Measurements from ENCODE around the gene TMEM179. TPM values are rescaled to one million over a fixed set of nuclear protein-coding genes. Genes with fewer than 3 reads are reported as not detected.

The TMEM179 gene
- total and polyA plus RNA-seq, 2 of the 8 experiments (the other 6 are each of a cell fraction or from before 2014, with no cell fraction given), result 2.9 to 4.0 TPM

DNA sequence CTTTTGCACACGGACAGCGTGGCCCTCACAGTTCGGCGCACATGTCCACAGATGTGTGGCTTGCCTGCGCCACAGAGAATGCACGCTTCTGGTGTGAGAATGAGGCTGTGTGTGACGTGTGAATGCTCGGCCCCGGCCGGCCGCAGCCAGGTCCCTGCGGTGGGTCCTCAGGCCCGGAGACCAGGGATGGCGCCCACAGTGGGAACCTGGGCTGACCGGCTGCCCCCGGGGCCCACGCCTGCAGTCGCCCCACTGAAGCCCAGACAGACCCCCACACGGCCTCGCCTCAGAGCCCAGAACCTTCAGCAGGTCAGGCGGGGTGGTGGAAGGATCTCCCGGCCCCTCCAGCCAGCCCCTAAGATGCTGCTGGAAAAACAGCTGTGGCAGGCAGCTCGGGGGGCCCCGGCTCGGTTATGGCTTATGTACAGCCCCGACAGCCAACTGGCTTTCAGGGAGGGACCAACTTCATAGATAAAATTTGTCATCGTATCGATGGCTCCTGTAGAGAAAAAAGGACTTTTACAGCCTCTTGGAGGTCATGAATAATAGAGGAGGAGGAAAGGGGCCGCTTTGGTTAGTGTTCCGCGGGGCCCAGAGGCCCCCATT, 29.5 kb downstream of the TMEM179 start:
- FAIRE-seq, result no peak
- no peak overlapping the region for H2BK5ac ChIP-seq (ENCODE audit: low read depth, low read length)
- H4K8ac ChIP-seq (ENCODE audit: extremely low read depth, insufficient read depth, low read length), result peak overlapping the region; percentile 47; the same call in 1 of the 2 replicates
- no peak overlapping the region for H3K27ac ChIP-seq (ENCODE audit: low read depth, low read length)
- 89% methylated on average over 26 of the region's 31 CpGs; no CpG with 5 or more reads in 1 of the 2 experiments for WGBS, 2 experiments (ENCODE audit: extremely low coverage in 1 of 2, insufficient coverage in 1 of 2, insufficient read length in 1 of 2, insufficient replicate concordance in 2 of 2, low coverage in 1 of 2, low lambda C conversion rate in 2 of 2, missing lambda C conversion rate in 1 of 2)
- no peaks in the 10 kb centered on the region for H3K27me3 ChIP-seq (replicated peaks in 1 of 4; ENCODE audit: control insufficient read depth in 3 of 4, extremely low read depth in 1 of 4, insufficient read depth in 3 of 4, low read length in 3 of 4)
- no peak overlapping the region for H3K9ac ChIP-seq (replicated peaks in 1 of 4; ENCODE audit: extremely low read depth in 1 of 4, low read depth in 3 of 4, low read length in 3 of 4)
- H3K23ac ChIP-seq (ENCODE audit: insufficient read length), result no peak overlapping the region
- no peak overlapping the region for H4K91ac ChIP-seq (replicated peaks; ENCODE audit: insufficient read length, low read length)
- H3K79me1 ChIP-seq (ENCODE audit: low read depth, low read length), result no peaks in the 10 kb centered on the region
- no peak for DNase-seq (ENCODE audit: low read depth in 1 of 2, low spot score in 2 of 2)
- no peaks in the 10 kb centered on the region for H3K36me3 ChIP-seq (ENCODE audit: control insufficient read depth in 2 of 4, insufficient read depth in 4 of 4, low read length in 3 of 4)
- no peak overlapping the region for H3K14ac ChIP-seq (ENCODE audit: insufficient read length)
- H3K4me3 ChIP-seq (ENCODE audit: extremely low read depth in 1 of 4, insufficient read depth in 2 of 4, low read depth in 3 of 4, low read length in 4 of 4), result no peak overlapping the region
- H2AFZ ChIP-seq (ENCODE audit: low read length), result no peak overlapping the region
- H4K20me1 ChIP-seq (replicated peaks in 1 of 2; ENCODE audit: control insufficient read depth in 1 of 2, insufficient read depth in 2 of 2, low read length in 2 of 2), result no peaks in the 10 kb centered on the region
- no peak overlapping the region for H4K5ac ChIP-seq (ENCODE audit: insufficient read length, low read depth, low read length)
- no peak overlapping the region for H3K4me2 ChIP-seq (ENCODE audit: insufficient read depth in 1 of 2, low read depth in 2 of 2, low read length in 2 of 2)
- no peaks in the 10 kb centered on the region for H3K23me2 ChIP-seq (ENCODE audit: low read depth, low read length)
- no peaks in the 10 kb centered on the region for H3K79me2 ChIP-seq (ENCODE audit: control insufficient read depth in 1 of 2, insufficient read depth in 2 of 2, low read length in 2 of 2)
- CTCF ChIA-PET (ENCODE audit: partially characterized antibody), result interaction anchor here (1.1 to 1.4 kb wide), 2 partner anchors 11 to 16 kb away, joined by 3 to 18 read pairs; no protein-coding TSS in a partner anchor
- no peak overlapping the region for H2BK20ac ChIP-seq (ENCODE audit: low read length)
- H2BK120ac ChIP-seq (replicated peaks; ENCODE audit: low read depth, low read length), result no peak overlapping the region
- POLR2A ChIA-PET (ENCODE audit: partially characterized antibody), result interaction anchor here (1.0 kb wide), 1 partner anchor 11 kb away, joined by 3 read pairs; no protein-coding TSS in a partner anchor
- no peak overlapping the region for H3K4ac ChIP-seq (replicated peaks; ENCODE audit: insufficient read length, low read depth, low read length)
- H3K18ac ChIP-seq (ENCODE audit: extremely low read depth, low read length), result no peak overlapping the region
- no peak overlapping the region for H2AK5ac ChIP-seq (ENCODE audit: low read depth, low read length)
- H2BK12ac ChIP-seq (ENCODE audit: low read depth, low read length), result no peak overlapping the region
- H3K9me3 ChIP-seq (ENCODE audit: insufficient read depth in 2 of 2, low read depth in 1 of 2, low read length in 1 of 2), result no peaks in the 10 kb centered on the region
- H3K4me1 ChIP-seq (replicated peaks in 1 of 4; ENCODE audit: control insufficient read depth in 3 of 4, insufficient read depth in 4 of 4, low read length in 3 of 4), result no peaks in the 10 kb centered on the region; a peak in 1 of 7 replicates
- H3K56ac ChIP-seq (replicated peaks; ENCODE audit: insufficient read length, low read depth, low read length), result no peak overlapping the region
- no peak overlapping the region for H2BK15ac ChIP-seq (ENCODE audit: low read length)
- TF ChIP-seq MAFK (IDR thresholded peaks at IDR 0.05; ENCODE audit: low read depth, low read length) (no peak), FOSL1 (IDR thresholded peaks at IDR 0.05; ENCODE audit: insufficient read depth, low read depth, low read length) (no peak), ASH2L (IDR thresholded peaks at IDR 0.05; ENCODE audit: low read length) (no peak)

Measured in H1 (cell line).